GM19023 (cell line): ENCODE data around the gene PHF24.
"Not testable (repeated sequence)": the region's sequence is repeated elsewhere in the genome, so short reads cannot be mapped to it uniquely, and the experiment has no call there.

Source experiments
- ATAC-seq: cut with Tn5 transposase; IDR thresholded peaks from one replicate; pipeline ENCODE4 v1.9.1; 2021; ENCODE audit warnings: mild to moderate bottlenecking, moderate library complexity; ENCODE audit not compliant: unreplicated experiment

PHF24 gene

DNA sequence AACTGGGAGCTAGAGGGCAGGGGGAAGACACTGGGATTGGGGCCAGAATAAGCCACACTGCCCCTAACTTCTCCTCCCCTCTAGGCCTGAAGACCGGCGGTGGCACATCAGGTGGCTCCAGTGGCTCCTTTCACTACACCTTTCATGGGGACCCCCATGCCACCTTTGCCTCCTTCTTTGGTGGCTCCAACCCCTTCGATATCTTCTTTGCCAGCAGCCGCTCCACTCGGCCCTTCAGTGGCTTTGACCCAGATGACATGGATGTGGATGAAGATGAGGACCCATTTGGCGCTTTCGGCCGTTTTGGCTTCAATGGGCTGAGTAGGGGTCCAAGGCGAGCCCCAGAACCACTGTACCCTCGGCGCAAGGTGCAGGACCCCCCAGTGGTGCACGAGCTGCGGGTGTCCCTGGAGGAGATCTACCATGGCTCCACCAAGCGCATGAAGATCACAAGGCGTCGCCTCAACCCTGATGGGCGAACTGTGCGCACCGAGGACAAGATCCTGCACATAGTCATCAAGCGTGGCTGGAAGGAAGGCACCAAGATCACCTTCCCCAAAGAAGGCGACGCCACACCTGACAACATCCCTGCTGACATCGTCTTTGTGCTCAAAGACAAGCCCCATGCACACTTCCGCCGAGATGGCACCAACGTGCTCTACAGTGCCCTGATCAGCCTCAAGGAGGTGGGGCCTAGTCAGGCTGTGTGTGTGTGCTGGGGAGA is 38.3 kb downstream of the PHF24 start:
- no peak for ATAC-seq

DNA sequence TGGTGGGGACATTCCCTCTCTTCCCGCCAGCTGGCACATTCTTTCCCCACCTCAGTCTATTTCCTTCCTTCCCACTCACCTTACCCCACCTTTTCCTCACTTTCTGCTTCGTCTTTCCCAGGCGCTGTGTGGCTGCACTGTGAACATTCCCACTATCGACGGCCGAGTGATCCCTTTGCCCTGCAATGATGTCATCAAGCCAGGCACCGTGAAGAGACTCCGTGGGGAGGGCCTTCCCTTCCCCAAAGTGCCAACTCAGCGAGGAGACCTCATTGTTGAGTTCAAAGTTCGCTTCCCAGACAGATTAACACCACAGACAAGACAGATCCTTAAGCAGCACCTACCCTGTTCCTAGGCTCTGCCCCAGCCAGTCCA is 38.8 kb downstream of the PHF24 start:
- ATAC-seq: no peak

DNA sequence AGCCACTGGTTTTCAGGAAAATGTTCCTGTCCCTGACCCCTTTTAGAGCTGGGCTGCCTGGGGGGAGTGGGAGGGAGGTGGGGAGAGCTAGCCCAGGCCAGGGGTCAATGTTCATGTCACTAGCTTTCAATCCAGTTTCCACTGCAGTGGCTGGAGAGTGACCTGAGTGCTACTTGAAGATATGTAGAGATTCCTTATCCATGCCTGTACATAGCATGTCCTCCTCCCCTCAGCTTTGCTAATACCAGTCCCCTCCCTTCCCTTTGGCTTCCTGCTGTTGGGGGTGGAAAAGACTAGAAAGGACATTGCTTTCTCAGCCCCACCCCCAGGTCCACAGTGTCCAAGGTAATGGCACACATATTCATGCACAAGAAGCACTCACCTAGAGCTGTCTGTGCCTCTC is 39.3 kb downstream of the PHF24 start:
- no peak for ATAC-seq

DNA sequence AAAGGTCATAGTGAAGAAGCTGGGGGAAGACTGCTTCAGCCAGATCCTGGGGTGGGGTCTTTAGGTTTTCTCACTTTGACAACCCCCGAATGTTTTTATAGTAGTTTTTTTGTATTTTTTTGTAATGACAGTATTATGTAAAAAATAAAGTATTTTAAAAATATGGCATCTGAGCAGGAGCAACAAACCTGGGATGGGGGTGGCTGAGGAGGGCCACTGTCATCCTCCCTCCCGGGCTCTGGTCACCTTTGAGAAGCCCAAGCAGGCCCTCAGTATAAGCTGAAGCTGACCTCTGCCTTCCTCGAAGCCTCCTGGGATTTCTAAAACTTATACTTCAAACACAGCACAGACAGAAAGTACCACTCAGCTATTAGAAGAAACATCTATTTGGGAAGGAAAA is 40.2 kb downstream of the PHF24 start:
- ATAC-seq: no peak

DNA sequence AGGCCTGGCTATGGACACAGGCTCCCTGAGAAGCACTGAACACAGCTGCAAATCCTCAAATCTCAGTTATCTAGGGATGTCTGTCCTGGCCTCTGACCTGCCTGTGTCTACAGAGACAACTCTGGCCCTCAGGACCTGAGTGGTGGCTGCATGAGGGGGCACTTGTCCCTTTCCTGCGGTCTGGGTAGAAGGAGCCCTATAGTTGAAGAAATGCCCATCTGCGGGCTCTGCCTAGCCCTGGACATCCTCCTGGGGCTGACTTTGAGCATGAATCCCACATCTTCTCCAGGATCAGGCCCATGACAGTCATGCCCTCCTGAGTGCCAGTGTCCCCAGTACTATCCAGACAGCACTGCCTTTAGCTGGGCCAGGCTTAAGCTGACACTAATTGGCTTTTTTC is 41.5 kb downstream of the PHF24 start:
- ATAC-seq: no peak

DNA sequence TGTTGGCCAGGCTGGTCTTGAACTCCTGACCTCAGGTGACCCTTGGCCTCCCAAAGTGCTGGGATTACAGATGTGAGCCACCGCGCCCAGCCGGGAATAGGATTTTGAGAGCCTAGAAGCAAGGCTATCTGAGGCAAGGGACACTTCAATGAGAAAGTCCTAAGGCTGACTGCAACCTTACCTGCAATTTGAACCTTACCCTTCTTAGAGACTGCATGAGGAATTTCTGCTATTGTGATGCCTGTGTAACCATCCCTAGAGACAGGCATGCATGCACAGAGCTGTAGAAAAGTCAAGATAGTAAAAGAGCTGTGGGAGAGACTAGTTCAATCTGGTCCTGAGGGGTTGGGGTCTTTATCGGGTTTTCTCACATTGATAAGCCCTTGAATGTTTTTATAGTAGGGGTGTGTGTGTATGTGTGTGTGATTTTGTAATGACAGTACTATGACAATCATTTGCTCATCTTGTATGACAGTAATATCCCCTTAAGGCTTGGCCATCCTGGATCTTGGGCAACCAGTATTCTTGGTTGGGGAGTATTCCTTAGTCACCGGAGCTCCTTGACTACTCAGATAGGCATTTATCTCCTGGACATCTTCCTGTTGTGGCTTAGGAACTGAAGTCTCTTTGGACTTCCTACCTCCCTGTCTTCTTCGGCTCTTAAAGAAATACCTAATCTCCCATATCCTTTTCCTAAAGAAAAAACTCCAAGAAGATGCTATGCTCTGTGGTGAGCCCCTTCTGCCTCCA is 42.6 kb downstream of the PHF24 start:
- no peak for ATAC-seq

DNA sequence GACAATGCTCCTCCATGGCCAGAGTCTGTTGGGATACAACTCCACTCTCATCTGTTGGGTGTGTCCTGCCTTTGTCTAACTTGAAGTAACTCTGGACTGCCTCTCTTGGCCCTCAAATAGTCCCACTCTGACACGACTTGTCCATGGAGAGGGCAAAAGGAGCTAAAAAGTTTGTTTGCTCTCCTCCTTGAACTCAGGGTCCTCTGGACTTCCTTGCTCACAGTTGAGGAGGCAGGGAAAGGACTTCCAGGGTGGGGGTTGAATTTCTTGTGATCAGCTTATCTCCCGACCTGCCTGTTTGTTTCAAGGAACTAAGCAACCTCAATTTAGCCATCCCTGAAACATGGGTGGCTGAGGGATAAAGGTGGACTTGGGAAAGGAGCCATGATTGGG is 43.2 kb downstream of the PHF24 start:
- no peak for ATAC-seq

DNA sequence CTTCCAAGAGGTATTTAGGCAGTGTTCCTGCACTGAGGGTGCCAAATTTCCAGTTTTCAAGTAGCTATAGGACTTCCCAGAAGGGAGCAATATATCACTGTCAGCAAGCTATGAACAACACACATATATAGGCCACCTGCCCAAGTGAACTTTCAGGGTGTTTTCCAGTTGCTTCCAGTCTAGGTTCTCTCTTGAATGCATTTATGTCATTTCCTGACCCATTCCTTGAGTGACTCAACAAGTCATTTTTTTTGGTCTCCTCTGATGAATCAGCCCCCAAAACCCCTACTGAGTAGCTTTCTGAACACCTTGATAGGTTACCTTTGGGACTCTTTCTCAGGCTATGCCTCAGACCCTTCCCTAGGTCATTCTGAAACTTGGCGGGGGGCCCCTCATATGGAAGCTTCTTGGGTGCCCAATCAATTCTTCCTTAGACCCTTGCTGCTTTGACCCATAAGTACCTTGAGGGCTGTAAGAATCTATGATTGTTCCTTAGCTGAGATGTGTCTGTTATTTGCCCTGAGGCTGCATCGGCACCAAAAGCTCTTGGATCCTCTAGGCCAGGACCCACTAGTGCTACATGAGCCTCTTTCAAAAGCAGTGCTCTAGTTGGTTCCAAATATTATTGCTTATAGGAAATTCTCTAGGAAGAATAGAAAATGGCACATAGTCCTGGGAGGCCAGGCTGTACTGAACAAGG is 43.9 kb downstream of the PHF24 start:
- ATAC-seq: no peak

DNA sequence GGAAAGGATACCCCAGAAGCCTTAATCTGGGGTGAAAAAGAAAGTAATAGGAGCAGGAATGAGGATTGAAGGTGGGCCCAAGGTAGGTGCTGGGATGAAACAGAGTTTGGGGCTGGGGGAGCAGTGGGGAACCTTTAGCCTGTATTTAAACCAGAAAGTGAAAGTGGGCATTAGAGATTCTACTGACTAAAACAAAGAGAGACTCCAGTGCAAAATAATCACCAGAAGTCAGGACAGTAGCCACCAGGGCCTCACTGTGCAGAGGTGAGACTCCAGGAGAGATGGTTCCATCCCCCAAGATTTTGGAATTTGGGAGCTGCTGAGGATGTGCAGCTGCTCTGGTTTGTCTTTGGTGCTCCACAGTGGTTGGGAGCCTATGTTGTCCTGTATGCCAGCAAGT is 44.5 kb downstream of the PHF24 start:
- ATAC-seq: no peak

DNA sequence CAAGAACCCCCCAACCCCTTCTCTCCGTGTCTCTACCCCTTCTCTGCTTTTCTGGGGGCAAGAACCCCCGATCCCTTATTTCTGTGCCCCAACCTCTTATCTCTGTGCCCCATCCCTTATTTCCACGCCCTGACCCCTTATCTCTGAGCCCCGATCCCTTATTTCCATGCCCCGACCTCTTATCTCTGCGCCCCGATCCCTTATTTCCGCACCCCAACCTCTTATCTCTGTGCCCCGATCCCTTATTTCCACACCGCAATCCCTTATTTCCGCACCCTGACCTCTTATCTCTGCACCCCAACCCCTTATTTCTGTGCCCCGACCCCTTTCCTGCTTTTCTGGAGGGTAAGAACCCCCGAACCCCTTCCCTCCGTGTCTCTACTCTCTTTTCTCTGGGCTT is 46.2 kb downstream of the PHF24 start:
- ATAC-seq: not testable (repeated sequence)

DNA sequence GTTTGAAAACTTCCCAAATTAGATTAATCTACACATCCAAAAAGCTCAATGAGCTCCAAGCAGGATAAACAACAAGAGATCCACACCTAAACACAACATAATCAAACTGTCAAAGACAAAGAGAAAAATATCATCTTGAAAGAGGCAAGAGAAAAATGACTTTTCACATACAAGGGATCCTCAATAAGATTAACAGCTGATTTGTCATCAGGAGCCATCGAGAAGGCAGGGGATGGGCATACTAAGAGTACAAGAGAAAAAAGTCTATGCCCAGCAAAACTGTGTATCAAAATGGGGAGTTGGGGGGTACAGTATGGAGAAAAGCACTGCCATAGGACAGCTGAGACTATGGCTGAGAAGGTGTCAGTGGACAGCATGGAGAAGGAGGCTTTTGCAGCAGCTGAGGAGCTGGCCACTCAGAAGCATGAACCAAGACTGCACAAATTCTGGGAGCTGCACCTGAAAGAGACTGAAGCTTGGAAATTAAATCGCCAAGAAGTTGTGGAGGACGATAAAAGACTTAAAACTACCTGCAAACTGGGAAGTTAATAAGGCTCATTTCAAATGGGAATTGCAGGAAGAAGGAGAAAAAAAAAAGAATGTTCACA is 52.4 kb downstream of the PHF24 start:
- no peak for ATAC-seq

DNA sequence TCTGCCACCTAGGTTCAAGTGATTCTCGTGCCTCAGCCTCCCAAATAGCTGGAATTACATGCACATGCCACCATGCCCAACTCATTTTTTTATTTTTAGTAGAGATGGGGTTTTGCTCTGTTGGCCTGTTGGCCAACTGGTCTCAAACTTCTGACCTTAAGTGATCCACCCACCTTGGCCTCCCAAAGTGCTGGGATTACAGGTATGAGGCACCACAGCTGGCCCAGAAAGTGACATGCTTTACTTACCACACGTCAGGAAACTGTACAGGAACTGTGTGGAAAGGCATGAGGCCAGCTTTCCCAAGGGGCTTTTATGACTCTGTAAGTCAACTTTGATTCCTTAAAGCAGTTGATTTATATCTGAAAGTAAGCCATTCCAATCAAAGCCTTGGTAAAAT is 56.4 kb downstream of the PHF24 start:
- no peak for ATAC-seq

DNA sequence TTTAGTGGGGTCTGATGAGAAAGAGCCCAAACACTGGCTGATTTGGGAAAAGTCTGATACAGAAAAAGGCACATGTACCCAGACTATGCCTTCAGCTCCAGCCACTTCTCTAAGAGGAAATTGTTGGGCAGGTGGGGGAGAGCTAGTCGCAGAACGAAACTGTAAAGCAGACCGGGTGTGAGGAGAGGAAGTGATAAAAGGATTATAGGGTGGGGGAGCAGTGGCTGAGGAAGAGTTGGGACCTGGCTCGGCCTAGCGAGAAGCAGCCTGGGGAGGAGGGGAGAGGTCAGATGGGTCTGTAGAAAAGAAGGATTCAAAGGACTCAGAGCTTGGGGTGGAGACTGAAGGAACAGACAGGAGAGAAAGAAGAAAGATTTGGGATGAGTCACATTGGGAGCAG is 65.4 kb downstream of the PHF24 start:
- ATAC-seq: not testable (repeated sequence)

DNA sequence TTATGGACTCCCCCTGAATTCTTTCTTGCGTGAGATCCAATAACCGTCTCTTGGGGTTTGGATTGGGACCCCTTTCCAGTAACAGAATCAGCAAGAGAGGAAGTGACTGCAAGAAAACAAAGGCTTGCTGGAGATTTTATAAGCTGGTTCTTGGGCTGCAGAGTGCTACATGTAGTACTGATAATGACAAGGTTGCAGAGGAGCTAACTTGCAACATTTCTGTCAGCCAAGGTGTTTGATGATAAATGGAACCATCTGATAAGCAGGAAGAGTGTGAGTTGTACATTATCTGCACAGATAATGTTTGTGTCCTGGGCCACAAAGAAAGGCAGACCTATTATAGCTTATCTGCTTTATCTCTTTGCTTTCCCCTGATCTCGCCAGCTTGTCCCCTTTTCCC is 68.6 kb downstream of the PHF24 start:
- ATAC-seq: no peak

DNA sequence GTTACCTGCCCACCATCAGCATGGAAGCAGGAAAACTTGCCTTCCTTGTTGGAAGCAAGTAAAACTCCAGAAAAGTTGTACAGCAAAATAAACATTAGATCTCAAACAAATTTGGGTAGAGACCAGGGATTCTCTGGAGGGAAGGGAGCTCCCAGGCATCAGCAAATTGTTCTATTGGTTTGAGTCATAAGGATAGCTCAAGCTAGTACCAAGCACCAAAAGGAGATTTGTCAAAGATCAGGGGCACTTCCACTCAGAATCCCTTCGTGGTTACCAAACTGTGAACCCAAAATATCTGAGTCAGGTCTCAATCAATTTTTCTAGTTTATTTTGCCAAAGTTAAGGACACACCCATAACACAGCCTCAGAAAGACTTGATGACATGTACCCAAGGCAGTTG is 69.3 kb downstream of the PHF24 start:
- no peak for ATAC-seq

DNA sequence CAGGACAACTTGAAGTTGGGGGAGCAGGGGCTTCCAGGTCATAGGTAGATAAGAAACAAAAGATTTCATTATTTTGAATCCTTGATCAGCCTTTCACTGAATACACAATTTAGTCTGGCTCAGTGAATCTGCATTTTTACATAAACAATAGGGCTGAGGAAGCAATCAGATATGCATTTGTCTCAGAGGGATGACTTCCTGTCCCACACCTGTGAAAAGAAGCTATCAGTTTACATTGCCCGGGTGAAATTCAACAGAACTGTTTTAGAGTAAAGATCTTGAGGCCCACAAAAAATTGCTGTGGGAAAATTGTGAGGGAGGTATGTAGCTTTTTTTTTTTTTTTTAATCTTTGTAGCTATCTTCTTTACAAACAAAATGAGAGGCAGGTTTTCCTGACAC is 69.8 kb downstream of the PHF24 start:
- ATAC-seq: no peak

DNA sequence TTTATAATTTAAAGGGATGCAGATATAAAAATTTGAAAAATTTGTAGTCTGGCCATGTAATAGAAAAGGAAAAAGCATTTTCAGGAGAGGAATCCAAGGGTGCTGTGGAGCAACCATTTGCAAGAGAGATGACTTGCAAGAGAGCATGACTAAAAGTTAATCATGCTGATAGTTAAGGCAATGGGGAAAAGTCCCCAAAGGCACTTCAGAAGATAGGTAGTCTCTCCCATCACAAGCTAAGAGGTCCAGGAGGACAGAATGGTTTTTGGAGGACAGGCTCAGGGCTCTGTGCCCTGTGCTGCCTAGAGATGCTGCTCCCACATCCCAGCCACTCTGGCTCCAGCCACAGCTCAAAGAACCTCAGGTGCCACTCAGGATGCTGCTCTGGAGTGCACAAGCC is 70.3 kb downstream of the PHF24 start:
- ATAC-seq: no peak

DNA sequence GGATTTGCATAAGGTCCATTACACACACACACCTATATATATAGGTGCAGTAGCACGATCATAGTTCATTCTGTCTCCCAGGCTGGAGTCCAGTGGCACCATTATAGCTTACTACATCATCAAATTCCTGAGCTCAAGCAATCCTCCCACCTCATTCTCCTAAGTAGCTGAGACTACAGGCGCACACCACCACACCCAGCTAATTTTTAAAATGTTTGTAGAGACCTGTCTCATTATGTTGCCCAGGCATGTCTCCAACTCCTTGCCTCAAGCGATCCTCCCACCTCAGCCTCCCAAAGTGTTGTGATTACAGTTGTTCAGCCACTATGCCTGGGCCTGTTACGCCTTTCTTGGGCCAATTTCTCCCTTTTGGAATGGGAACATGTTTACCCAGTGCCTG is 71.2 kb downstream of the PHF24 start:
- no peak for ATAC-seq

DNA sequence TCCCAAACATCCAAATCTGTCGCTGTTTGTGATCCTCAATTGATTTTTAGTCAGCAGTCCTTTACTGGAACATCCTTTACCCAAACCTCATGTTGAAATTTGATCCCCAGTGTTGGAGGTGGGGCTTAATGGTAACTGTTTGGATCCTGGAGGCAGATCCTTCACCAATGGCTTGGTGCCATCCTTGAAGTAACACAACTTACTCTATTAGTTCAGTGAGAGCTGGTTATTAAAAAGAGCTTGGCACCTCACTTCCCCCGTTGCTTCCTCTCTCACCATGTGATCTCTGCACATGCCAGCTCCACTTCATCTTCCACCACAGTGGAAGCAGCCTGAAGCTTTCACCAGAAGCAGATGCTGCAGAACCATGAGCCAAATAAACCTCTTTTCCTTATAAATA is 71.8 kb downstream of the PHF24 start:
- ATAC-seq: no peak
